DMS153 (cell line): ENCODE measurements around the gene PKP4.
A peak's percentile ranks its signal among the peaks of the same experiment; 100 is the strongest.
"Not testable (repeated sequence)": the region's sequence is repeated elsewhere in the genome, so short reads cannot be mapped to it uniquely, and the experiment has no call there.

Experiments
- DNase-seq: peaks from one replicate; lab custom pipeline; 2025; lab: John Stamatoyannopoulos, UW

Gene PKP4, protein sequence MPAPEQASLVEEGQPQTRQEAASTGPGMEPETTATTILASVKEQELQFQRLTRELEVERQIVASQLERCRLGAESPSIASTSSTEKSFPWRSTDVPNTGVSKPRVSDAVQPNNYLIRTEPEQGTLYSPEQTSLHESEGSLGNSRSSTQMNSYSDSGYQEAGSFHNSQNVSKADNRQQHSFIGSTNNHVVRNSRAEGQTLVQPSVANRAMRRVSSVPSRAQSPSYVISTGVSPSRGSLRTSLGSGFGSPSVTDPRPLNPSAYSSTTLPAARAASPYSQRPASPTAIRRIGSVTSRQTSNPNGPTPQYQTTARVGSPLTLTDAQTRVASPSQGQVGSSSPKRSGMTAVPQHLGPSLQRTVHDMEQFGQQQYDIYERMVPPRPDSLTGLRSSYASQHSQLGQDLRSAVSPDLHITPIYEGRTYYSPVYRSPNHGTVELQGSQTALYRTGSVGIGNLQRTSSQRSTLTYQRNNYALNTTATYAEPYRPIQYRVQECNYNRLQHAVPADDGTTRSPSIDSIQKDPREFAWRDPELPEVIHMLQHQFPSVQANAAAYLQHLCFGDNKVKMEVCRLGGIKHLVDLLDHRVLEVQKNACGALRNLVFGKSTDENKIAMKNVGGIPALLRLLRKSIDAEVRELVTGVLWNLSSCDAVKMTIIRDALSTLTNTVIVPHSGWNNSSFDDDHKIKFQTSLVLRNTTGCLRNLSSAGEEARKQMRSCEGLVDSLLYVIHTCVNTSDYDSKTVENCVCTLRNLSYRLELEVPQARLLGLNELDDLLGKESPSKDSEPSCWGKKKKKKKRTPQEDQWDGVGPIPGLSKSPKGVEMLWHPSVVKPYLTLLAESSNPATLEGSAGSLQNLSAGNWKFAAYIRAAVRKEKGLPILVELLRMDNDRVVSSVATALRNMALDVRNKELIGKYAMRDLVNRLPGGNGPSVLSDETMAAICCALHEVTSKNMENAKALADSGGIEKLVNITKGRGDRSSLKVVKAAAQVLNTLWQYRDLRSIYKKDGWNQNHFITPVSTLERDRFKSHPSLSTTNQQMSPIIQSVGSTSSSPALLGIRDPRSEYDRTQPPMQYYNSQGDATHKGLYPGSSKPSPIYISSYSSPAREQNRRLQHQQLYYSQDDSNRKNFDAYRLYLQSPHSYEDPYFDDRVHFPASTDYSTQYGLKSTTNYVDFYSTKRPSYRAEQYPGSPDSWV

GRCh38 chr2:158456309-158457066 is at the start of gene PKP4, which contains the start of gene CCDC148:
PKP4 (plus strand) TSS chr2:158456952; CDS start chr2:158533185, 76,233 bp downstream.
CCDC148 (minus strand) TSS chr2:158456753; CDS start chr2:158456439, 314 bp downstream.
- peak; percentile 93 for DNase-seq

- DNase-seq = no peak
Observed at GRCh38 chr2:158407031-158407430, 49.7 kb upstream of the PKP4 start.

DNA sequence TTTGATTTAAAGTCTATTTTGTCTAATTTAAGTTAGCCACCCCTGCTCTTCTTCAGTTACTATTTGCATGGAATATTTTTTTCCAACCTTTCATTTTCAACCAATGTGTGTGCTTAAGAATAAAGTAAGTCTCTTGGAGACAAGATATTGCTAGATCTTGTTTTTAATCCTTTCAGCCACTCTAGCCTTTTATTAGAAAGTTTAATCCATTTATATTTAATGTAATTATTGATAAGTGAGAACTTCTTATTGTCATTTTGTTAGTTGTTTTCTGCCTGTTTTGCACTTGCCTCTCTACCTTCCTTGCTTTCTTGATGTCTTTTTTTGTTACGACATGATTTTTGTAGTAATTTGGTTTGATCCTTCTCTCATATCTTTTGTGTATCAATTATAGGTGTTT is 46.6 kb upstream of the PKP4 start:
- no peak for DNase-seq

DNA sequence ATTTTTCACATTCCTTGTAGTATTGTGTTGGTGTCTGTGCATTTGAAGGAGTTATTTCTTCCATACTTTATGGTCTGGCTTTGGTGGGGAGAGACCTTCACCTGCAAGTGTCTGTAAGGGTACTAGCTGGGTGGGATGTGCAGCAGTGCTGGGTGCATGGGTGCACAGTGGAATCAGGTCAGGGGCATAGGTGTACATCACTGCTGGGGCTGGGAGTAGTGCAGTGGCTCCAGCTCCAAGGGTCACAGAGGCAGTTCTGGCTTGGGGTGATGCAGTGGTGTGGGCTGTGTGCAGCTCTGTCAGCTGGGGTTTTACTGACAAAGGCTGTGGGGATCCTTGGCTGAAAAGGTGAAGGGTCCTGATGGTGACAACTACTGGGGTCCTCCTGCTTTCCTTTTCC is 45.0 kb upstream of the PKP4 start:
- no peak for DNase-seq

DNA sequence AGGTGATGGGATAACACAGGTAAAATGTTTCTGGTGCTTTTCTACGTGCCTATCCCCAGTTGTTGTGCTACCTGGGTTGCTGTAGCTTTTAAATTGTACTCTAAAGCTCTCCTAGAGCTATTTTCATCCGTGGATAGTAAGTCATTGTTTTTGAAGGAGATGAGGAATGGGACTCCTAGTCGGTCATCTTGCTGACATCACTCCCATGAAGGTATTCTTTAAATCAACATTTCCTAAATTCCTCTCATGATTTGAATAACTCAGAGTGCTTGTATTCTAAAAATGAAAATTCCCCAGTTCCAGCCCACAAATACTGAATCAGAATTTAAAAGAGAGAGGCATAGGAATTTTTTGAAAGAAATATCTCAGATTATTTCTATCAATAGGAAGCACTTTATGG is 44.5 kb upstream of the PKP4 start:
- no peak for DNase-seq

- DNase-seq = no peak
Observed at GRCh38 chr2:158413581-158413980, 43.2 kb upstream of the PKP4 start.

DNA sequence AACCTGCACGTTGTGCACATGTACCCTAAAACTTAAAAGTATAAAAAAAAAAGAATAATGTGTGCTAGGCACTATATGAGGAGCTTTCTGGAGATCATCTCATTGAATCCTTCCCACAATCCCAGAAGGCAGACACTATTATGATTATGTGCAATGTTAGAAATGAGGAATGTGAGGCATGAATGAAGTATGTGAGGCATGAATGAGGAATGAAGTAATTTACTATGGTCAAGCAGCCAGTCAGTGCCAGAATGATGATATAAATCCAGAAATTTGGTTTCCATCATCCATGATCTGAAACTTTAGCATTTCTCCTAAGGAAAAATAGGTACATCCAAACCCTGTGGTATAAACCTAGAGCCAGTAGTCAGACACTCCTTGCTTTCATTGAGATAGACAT is 42.2 kb upstream of the PKP4 start:
- no peak for DNase-seq

- DNase-seq = no peak
Observed at GRCh38 chr2:158432117-158432516, 24.6 kb upstream of the PKP4 start.

DNA sequence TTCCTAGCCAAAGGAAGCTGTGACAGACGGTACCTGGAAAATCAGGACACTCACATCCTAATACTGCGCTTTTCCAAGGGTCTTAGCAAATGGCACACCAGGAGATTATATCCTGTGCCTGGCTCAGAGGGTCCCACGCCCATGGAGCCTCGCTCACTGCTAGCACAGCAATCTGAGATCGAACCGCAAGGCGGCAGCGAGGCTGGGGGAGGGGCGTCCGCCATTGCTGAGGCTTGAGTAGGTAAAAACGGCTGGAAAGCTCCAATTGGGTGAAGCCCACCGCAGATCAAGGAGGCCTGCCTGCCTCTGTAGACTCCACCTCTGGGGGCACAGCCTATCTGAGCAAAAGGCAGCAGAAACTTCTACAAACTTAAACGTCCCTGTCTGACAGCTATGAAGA is 23.0 kb upstream of the PKP4 start:
- not testable (repeated sequence) for DNase-seq

DNA sequence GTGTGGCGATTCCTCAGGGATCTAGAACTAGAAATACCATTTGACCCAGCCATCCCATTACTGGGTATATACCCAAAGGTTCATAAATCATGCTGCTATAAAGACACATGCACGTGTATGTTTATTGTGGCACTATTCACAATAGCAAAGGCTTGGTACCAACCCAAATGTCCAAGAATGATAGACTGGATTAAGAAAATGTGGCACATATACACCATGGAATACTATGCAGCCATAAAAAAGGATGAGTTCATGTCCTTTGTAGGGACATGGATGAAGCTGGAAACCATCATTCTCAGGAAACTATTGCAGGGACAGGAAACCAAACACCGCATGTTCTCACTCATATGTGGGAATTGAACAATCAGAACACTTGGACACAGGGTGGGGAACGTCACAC is 17.7 kb upstream of the PKP4 start:
- DNase-seq = not testable (repeated sequence)

GRCh38 chr2:158443606-158444005 is 13.1 kb upstream of the PKP4 start:
- DNase-seq = no peak

- DNase-seq = no peak
Observed at GRCh38 chr2:158457092-158457825, 507 bp downstream of the PKP4 start.

GRCh38 chr2:158457826-158458616 is 1.3 kb downstream of the PKP4 start:
- peak; percentile 34 for DNase-seq

DNA sequence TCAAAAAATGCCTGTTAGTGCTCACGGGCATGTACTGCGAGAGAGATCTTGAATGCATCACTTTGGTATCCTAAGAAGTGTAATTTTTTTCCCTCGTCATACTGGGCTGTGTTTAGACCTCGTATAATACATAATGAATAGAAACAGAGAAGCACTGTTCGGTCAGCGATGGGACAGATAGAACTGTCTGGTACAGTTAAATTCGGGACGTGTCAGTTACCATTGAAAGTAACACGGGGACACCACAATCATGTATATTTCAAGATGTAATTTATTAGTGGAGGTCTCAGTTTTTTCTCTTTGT is 1.8 kb downstream of the PKP4 start:
- DNase-seq = no peak

- DNase-seq = no peak
Observed at GRCh38 chr2:158459161-158460003, 2.6 kb downstream of the PKP4 start.

- DNase-seq = no peak
Observed at GRCh38 chr2:158460632-158461297, 4.0 kb downstream of the PKP4 start.

GRCh38 chr2:158463496-158464095 is 6.8 kb downstream of the PKP4 start:
- DNase-seq = no peak
